Endothelial cell (in vitro differentiated cells): ENCODE data around the gene MYG1. TPM values are rescaled to one million over a fixed set of nuclear protein-coding genes. Genes with fewer than 3 reads are reported as not detected.

ENCODE experiments used
- DNase-seq: peaks from one replicate; pipeline ENCODE4 v3.0.0; 2021; ENCODE audit warnings: low spot score
- H3K27ac Mint-ChIP-seq: one replicate; pipeline ENCODE4 v1.8.0; 2021; ENCODE audit warnings: mixed read lengths, inconsistent platforms; ENCODE audit not compliant: unreplicated experiment
- H3K27me3 Mint-ChIP-seq: one replicate; pipeline ENCODE4 v1.8.0; 2021; ENCODE audit warnings: mild to moderate bottlenecking, moderate library complexity, mixed read lengths, inconsistent platforms; ENCODE audit not compliant: unreplicated experiment
- H3K36me3 Mint-ChIP-seq: one replicate; pipeline ENCODE4 v1.8.0; 2021; ENCODE audit warnings: mild to moderate bottlenecking, low read depth, mixed read lengths, inconsistent platforms; ENCODE audit not compliant: unreplicated experiment
- H3K4me1 Mint-ChIP-seq: one replicate; pipeline ENCODE4 v1.8.0; 2021; ENCODE audit warnings: mild to moderate bottlenecking, mixed read lengths, inconsistent platforms; ENCODE audit not compliant: unreplicated experiment
- H3K4me3 Mint-ChIP-seq: one replicate; pipeline ENCODE4 v1.8.0; 2021; ENCODE audit warnings: mild to moderate bottlenecking, mixed read lengths, inconsistent platforms; ENCODE audit not compliant: unreplicated experiment
- H3K9me3 Mint-ChIP-seq: one replicate; pipeline ENCODE4 v1.8.0; 2021; ENCODE audit warnings: mixed read lengths, inconsistent platforms; ENCODE audit not compliant: unreplicated experiment
- total RNA-seq: library from RNA; stranded (reverse); fragmentation: NEBNext Ultra II Directional; extraction: Animal tissue kit (Norgen Biotek cat#: 25700); gene quantifications from one replicate; pipeline ENCODE4 v1.2.1, GENCODE V29; 2021; ENCODE audit not compliant: unreplicated experiment
- TF ChIP-seq, protein P1 (sequence below): fragments of 200-600 bp; sonication (generic); IDR thresholded peaks from one replicate; pipeline ENCODE4 v1.5.0; 2021; ENCODE audit warnings: antibody characterized with exemption; ENCODE audit not compliant: unreplicated experiment

Gene MYG1
- total RNA-seq, 1 donor from 2014 or later = 55.3 TPM

- Mint-ChIP-seq H3K4me3 (peak overlapping the region; percentile 92), H3K9me3 (no peaks in the 10 kb centered on the region), H3K4me1 (peaks cover 35% of the 10 kb centered on the region), H3K36me3 (peaks cover 34% of the 10 kb centered on the region), H3K27me3 (peaks cover 19% of the 10 kb centered on the region), H3K27ac (peak overlapping the region; percentile 93)
- DNase-seq = no peak
- TF ChIP-seq, protein P1, sequence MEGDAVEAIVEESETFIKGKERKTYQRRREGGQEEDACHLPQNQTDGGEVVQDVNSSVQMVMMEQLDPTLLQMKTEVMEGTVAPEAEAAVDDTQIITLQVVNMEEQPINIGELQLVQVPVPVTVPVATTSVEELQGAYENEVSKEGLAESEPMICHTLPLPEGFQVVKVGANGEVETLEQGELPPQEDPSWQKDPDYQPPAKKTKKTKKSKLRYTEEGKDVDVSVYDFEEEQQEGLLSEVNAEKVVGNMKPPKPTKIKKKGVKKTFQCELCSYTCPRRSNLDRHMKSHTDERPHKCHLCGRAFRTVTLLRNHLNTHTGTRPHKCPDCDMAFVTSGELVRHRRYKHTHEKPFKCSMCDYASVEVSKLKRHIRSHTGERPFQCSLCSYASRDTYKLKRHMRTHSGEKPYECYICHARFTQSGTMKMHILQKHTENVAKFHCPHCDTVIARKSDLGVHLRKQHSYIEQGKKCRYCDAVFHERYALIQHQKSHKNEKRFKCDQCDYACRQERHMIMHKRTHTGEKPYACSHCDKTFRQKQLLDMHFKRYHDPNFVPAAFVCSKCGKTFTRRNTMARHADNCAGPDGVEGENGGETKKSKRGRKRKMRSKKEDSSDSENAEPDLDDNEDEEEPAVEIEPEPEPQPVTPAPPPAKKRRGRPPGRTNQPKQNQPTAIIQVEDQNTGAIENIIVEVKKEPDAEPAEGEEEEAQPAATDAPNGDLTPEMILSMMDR = no peak
These were observed 418 bp upstream of the MYG1 start for GRCh38 chr12:53299101-53299453.

- TF ChIP-seq, protein P1 = no peak
- H3K4me1 Mint-ChIP-seq = peaks cover 31% of the 10 kb centered on the region
- H3K27me3 Mint-ChIP-seq = peaks cover 19% of the 10 kb centered on the region
- H3K27ac Mint-ChIP-seq = peak overlapping the region; percentile 93
- peaks cover 35% of the 10 kb centered on the region for H3K36me3 Mint-ChIP-seq
- peak overlapping the region; percentile 92 for H3K4me3 Mint-ChIP-seq
- no peaks in the 10 kb centered on the region for H3K9me3 Mint-ChIP-seq
- no peak for DNase-seq
These were observed 692 bp downstream of the MYG1 start for GRCh38 chr12:53300187-53300586.

DNA sequence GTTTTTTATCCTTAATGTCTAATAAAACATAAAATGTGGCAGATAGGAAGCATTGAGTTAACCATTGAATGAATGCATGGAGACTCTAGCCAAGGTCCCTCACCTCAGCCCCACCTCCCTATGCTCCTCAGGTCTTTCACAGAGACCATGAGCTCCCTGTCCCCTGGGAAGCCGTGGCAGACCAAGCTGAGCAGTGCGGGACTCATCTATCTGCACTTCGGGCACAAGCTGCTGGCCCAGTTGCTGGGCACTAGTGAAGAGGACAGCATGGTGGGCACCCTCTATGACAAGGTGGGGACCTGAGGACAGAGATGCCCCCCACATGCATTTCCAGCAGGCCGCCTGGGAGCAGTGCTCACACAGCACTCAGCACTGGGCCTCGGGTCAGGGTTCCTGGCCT, 3.4 kb downstream of the MYG1 start:
- Mint-ChIP-seq H3K4me1 (peaks cover 21% of the 10 kb centered on the region), H3K9me3 (no peaks in the 10 kb centered on the region), H3K27me3 (peaks cover 15% of the 10 kb centered on the region), H3K27ac (no peak overlapping the region), H3K4me3 (peak overlapping the region; percentile 8), H3K36me3 (peaks cover 54% of the 10 kb centered on the region)
- DNase-seq = no peak
- TF ChIP-seq, protein P1 = no peak

- Mint-ChIP-seq H3K4me1 (peaks cover 4% of the 10 kb centered on the region), H3K36me3 (peaks cover 50% of the 10 kb centered on the region), H3K4me3 (peak overlapping the region; percentile 85), H3K27ac (peak overlapping the region; percentile 61), H3K27me3 (peaks cover 10% of the 10 kb centered on the region), H3K9me3 (no peaks in the 10 kb centered on the region)
- DNase-seq = no peak
- TF ChIP-seq, protein P1 = no peak
These were observed 7.3 kb downstream of the MYG1 start for GRCh38 chr12:53306826-53307225.

GRCh38 chr12:53308276-53308675, 8.8 kb downstream of the MYG1 start:
- TF ChIP-seq, protein P1 = no peak

More at GRCh38 chr12:53308276-53308675, 8.8 kb downstream of the MYG1 start:
- Mint-ChIP-seq H3K27me3 (peaks cover 7% of the 10 kb centered on the region), H3K27ac (no peak overlapping the region), H3K36me3 (peaks cover 43% of the 10 kb centered on the region), H3K4me3 (no peak overlapping the region), H3K9me3 (no peaks in the 10 kb centered on the region), H3K4me1 (no peaks in the 10 kb centered on the region)
- no peak for DNase-seq
